Activated CD4-positive, alpha-beta T cell treated with anti-CD3 and anti-CD28 coated beads, Interleukin-2, amount 50 U/mL, for 4 hours (primary cell): ENCODE results near the gene PHACTR2.
"Not testable (repeated sequence)": the region's sequence is repeated elsewhere in the genome, so short reads cannot be mapped to it uniquely, and the experiment has no call there.

Experiments
- DNase-seq, 2 experiments: peaks; one replicate each; pipeline ENCODE4 v3.0.0-alpha.2; 2020

The PHACTR2 gene

DNA sequence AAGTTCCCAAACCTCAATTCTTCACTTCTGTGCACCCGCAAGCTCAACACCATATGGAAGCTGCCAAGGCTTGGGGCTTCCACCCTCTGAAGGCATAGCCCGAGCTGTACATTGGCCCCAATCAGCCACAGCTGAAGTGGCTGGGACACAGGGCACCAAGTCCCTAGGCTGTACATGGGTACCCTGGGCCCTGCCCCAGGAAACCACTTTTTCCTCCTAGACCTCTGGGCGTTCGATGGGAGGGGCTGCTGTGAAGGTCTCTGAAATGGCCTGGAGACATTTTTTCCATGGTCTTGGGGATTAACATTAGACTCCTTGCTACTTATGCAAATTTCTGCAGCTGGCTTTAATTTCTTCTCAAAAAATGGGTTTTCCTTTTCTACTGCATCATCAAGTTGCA is 195.8 kb downstream of the PHACTR2 start:
- not testable (repeated sequence) for DNase-seq

DNA sequence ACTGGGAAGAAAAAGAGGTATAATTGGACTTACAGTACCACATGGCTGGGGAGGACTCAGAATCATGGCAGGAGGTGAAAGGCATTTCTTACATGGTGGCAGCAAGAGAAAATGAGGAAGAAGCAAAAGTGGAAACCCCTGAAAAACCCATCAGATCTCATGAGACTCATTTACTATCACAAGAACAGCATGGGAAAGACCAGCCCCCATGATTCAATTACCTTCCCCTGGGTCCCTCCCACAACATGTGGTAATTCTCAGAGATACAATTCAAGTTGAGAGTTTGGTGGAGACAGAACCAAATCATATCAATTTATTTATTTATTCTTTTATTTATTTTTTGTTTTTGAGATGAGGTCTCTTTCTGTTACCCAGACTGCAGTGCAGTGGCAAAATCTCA is 196.7 kb downstream of the PHACTR2 start:
- DNase-seq = not testable (repeated sequence)

DNA sequence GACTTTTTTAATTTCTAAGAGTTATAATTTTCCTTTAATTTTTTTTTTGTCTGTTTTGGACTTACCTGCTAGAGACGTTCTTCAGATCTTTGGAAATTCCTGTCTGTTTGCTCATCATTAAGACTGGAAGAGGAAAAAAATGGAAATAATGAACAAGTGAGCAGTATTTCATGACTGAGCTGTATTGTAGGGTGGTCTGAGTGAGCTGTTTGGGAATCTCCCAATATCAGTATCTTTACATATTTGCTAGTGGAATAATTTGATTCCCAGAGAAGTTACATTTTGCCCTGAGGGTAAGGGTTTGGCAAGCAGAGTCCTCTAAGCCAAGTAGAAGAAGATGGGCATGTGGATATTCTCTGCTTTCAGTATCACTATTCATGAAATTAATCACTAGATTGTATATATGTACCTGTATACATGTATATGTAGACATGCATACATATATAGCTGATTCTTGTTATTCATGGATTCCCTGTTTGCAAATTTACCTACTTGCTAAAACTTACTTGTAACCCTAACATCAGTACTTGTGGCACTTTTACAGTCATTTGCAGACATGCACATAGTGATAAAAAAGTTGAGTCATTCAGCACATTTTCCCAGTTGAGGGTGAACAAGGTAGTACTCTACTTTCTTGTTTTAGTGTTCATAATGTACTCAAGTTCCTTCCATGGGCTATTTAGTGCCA is 200.0 kb downstream of the PHACTR2 start:
- DNase-seq = no peak

- DNase-seq = no peak
Observed at GRCh38 chr6:143878272-143878760, 200.6 kb downstream of the PHACTR2 start.

- DNase-seq = no peak
Observed at GRCh38 chr6:143880412-143880811, 202.6 kb downstream of the PHACTR2 start.
